GM18867 (cell line): Measurements from ENCODE around the gene DNPEP.
"Not testable (repeated sequence)": the region's sequence is repeated elsewhere in the genome, so short reads cannot be mapped to it uniquely, and the experiment has no call there.

ENCODE experiments used
- ATAC-seq: cut with Tn5 transposase; IDR thresholded peaks from one replicate; pipeline ENCODE4 v1.9.1; 2021; ENCODE audit warnings: mild to moderate bottlenecking, moderate library complexity; ENCODE audit not compliant: unreplicated experiment

Gene DNPEP

GRCh38 chr2:219419331-219420197 lies 31.9 kb upstream of the DNPEP start:
- no peak for ATAC-seq

- no peak for ATAC-seq
These were observed 31.3 kb upstream of the DNPEP start for GRCh38 chr2:219419012-219419324.

GRCh38 chr2:219418155-219419011 lies 30.7 kb upstream of the DNPEP start, which contains the start of gene DES:
TSS of gene DES (plus strand) at chr2:219418377. CDS start at chr2:219418463, 86 bp downstream.
- no peak for ATAC-seq

- ATAC-seq: no peak
These were observed 29.7 kb upstream of the DNPEP start for GRCh38 chr2:219417374-219417773.

GRCh38 chr2:219416938-219417337 lies 29.2 kb upstream of the DNPEP start:
- ATAC-seq: no peak

- ATAC-seq: no peak
These were observed 28.5 kb upstream of the DNPEP start for GRCh38 chr2:219416235-219416602.

GRCh38 chr2:219415580-219416234 lies 28.0 kb upstream of the DNPEP start:
- no peak for ATAC-seq

- no peak for ATAC-seq
These were observed 27.1 kb upstream of the DNPEP start for GRCh38 chr2:219414857-219415256.

- no peak for ATAC-seq
These were observed 22.7 kb upstream of the DNPEP start for GRCh38 chr2:219410390-219410789.

- ATAC-seq: no peak
These were observed 21.9 kb upstream of the DNPEP start for GRCh38 chr2:219409619-219410018.

GRCh38 chr2:219408631-219409030 lies 20.9 kb upstream of the DNPEP start:
- no peak for ATAC-seq

- no peak for ATAC-seq
These were observed 20.5 kb upstream of the DNPEP start for GRCh38 chr2:219408204-219408603.

- not testable (repeated sequence) for ATAC-seq
These were observed 19.6 kb upstream of the DNPEP start for GRCh38 chr2:219407343-219407742.

GRCh38 chr2:219406861-219407230 lies 19.1 kb upstream of the DNPEP start:
- ATAC-seq: no peak

GRCh38 chr2:219405958-219406860 lies 18.5 kb upstream of the DNPEP start:
- no peak for ATAC-seq

- no peak for ATAC-seq
These were observed 17.7 kb upstream of the DNPEP start for GRCh38 chr2:219405451-219405850.

- ATAC-seq: no peak
These were observed 17.2 kb upstream of the DNPEP start for GRCh38 chr2:219404954-219405353.

GRCh38 chr2:219404291-219404910 lies 16.7 kb upstream of the DNPEP start:
- ATAC-seq: no peak

- no peak for ATAC-seq
These were observed 16.1 kb upstream of the DNPEP start for GRCh38 chr2:219403861-219404260.
